HG03139 (cell line): ENCODE data around the gene TMEM252.

Experiments used
- ATAC-seq: cut with Tn5 transposase; IDR thresholded peaks from one replicate; pipeline ENCODE4 v1.9.1; 2021; ENCODE audit not compliant: unreplicated experiment

Gene TMEM252

GRCh38 chr9:68545033-68545705 is 4.5 kb upstream of the TMEM252 start:
- no peak for ATAC-seq

GRCh38 chr9:68541568-68541967 is 885 bp upstream of the TMEM252 start:
- ATAC-seq, result no peak

- ATAC-seq, result no peak
Observed at GRCh38 chr9:68538200-68538599, 2.5 kb downstream of the TMEM252 start.

- no peak for ATAC-seq
Observed at GRCh38 chr9:68537616-68537880, 3.1 kb downstream of the TMEM252 start.

GRCh38 chr9:68536876-68537615 is 3.6 kb downstream of the TMEM252 start:
- ATAC-seq, result no peak

GRCh38 chr9:68533678-68534077 is 7.0 kb downstream of the TMEM252 start:
- ATAC-seq, result no peak

- ATAC-seq, result no peak
Observed at GRCh38 chr9:68532131-68532530, 8.6 kb downstream of the TMEM252 start.

GRCh38 chr9:68530618-68531017 is 10.1 kb downstream of the TMEM252 start:
- ATAC-seq, result no peak

GRCh38 chr9:68523367-68523936 is 17.2 kb downstream of the TMEM252 start:
- ATAC-seq, result no peak

- ATAC-seq, result no peak
Observed at GRCh38 chr9:68522954-68523353, 17.7 kb downstream of the TMEM252 start.

GRCh38 chr9:68522131-68522530 is 18.6 kb downstream of the TMEM252 start:
- ATAC-seq, result no peak

- ATAC-seq, result no peak
Observed at GRCh38 chr9:68515326-68516017, 25.2 kb downstream of the TMEM252 start.

GRCh38 chr9:68513981-68514380 is 26.7 kb downstream of the TMEM252 start:
- no peak for ATAC-seq

GRCh38 chr9:68513385-68513784 is 27.3 kb downstream of the TMEM252 start:
- no peak for ATAC-seq

- ATAC-seq, result no peak
Observed at GRCh38 chr9:68509689-68510088, 31.0 kb downstream of the TMEM252 start.

GRCh38 chr9:68508547-68508946 is 32.1 kb downstream of the TMEM252 start:
- ATAC-seq, result no peak

- ATAC-seq, result no peak
Observed at GRCh38 chr9:68507806-68508145, 32.9 kb downstream of the TMEM252 start.

- no peak for ATAC-seq
Observed at GRCh38 chr9:68507130-68507805, 33.4 kb downstream of the TMEM252 start.

- ATAC-seq, result no peak
Observed at GRCh38 chr9:68506551-68506950, 34.1 kb downstream of the TMEM252 start.

- ATAC-seq, result no peak
Observed at GRCh38 chr9:68505681-68506409, 34.8 kb downstream of the TMEM252 start.

- no peak for ATAC-seq
Observed at GRCh38 chr9:68502279-68502678, 38.4 kb downstream of the TMEM252 start.
